ENCODE data around the gene CACTIN. TPM values are rescaled to one million over a fixed set of nuclear protein-coding genes. Genes with fewer than 3 reads are reported as not detected.

CACTIN gene
- polyA plus RNA-seq, 1 of the 3 experiments (the other 2 are of a cell fraction), result 36.4 TPM

GRCh38 chr19:3607303-3608078 lies 19.1 kb downstream of the CACTIN start:
- no peaks in the 10 kb centered on the region for H3K9me2 ChIP-seq
- peak overlapping the region; percentile 33 to 36; a peak in 2 of 4 replicates for H3K27ac ChIP-seq (ENCODE audit: low read depth in 2 of 2, low read length in 1 of 2)
- peak overlapping the region; percentile 99 for H3K4me2 ChIP-seq
- H3K4me3 ChIP-seq (ENCODE audit: low read depth in 2 of 2, low read length in 1 of 2), result peak overlapping the region; percentile 52 to 73
- H3K9ac ChIP-seq, result peak overlapping the region; percentile 73
- peak; percentile 71 for DNase-seq
- peak overlapping the region; percentile 82; the same call in 1 of the 2 replicates for H2AFZ ChIP-seq (ENCODE audit: low read depth)
- no peaks in the 10 kb centered on the region for H3K79me2 ChIP-seq (ENCODE audit: insufficient read depth)
- ChIA-PET POLR2A (interaction anchor here (0.5 kb wide), 1 partner anchor 90 kb away, joined by 3 read pairs; no protein-coding TSS in a partner anchor), CTCF (interaction anchor here (0.6 to 2.9 kb wide), 6 partner anchors 11 to 334 kb away, joined by 3 to 23 read pairs (median 4); partner anchors contain the start of gene GIPC3)
- no peaks in the 10 kb centered on the region for H3K9me3 ChIP-seq
- H3K27me3 ChIP-seq (ENCODE audit: insufficient read depth), result no peaks in the 10 kb centered on the region
- WGBS (ENCODE audit: low lambda C conversion rate), result 86% methylated on average over 11 of the region's 22 CpGs
- H4K20me1 ChIP-seq (ENCODE audit: insufficient read depth), result no peaks in the 10 kb centered on the region
- H3K36me3 ChIP-seq (replicated peaks in 1 of 2; ENCODE audit: control insufficient read depth in 1 of 2, insufficient read depth in 2 of 2, low read length in 1 of 2), result peaks cover 0 to 17% of the 10 kb centered on the region in 2 experiments
- TF ChIP-seq MEF2A (IDR thresholded peaks at IDR 0.05; ENCODE audit: borderline replicate concordance, low read depth) (no peak), MAX (IDR thresholded peaks at IDR 0.05; ENCODE audit: low read depth) (no peak), RXRA (IDR thresholded peaks at IDR 0.05; ENCODE audit: borderline replicate concordance, low read depth) (no peak), FOXJ3 (CRISPR knock-in tag; IDR thresholded peaks at IDR 0.05) (no peak), YY1 (IDR thresholded peaks at IDR 0.05; ENCODE audit: low read depth) (no peak), POLR2AphosphoS5 (IDR thresholded peaks at IDR 0.05; ENCODE audit: low read depth, low read length) (no peak), SIN3A (IDR thresholded peaks at IDR 0.05; ENCODE audit: borderline replicate concordance, low read depth, low read length) (no peak), USF1 (IDR thresholded peaks at IDR 0.05; ENCODE audit: borderline replicate concordance, low read depth) (no peak), PBX3 (IDR thresholded peaks at IDR 0.05) (no peak), RFX5 (IDR thresholded peaks at IDR 0.05; ENCODE audit: low read length) (no peak), FOXM1 (IDR thresholded peaks at IDR 0.05; ENCODE audit: low read depth) (no peak), TCF12 (IDR thresholded peaks at IDR 0.05) (no peak), RAD21 (IDR thresholded peaks at IDR 0.05; ENCODE audit: low read length) (no peak), ZBTB33 (IDR thresholded peaks at IDR 0.05; ENCODE audit: borderline replicate concordance, low read depth) (no peak), CHD2 (IDR thresholded peaks at IDR 0.05; ENCODE audit: low read length, partially characterized antibody) (no peak), TEAD4 (IDR thresholded peaks at IDR 0.05; ENCODE audit: borderline replicate concordance, insufficient read depth) (no peak)
- H3F3A ChIP-seq (replicated peaks; ENCODE audit: insufficient read depth), result no peaks in the 10 kb centered on the region
- H3K4me1 ChIP-seq (ENCODE audit: control insufficient read depth in 1 of 2, insufficient read depth in 2 of 2, low read depth in 1 of 2, low read length in 1 of 2), result peaks cover 8 to 14% of the 10 kb centered on the region in 2 experiments; a peak in 1 of 4 replicates
